Measurements from ENCODE around the gene ZNF500.

Gene ZNF500

GRCh38 chr16:4733747-4734062 is 33.3 kb downstream of the ZNF500 start (continued):
- TF ChIP-seq PBX3 (CRISPR knock-in tag; IDR thresholded peaks at IDR 0.05) (no peak), ZNF26 (tag by site-specific recombination; IDR thresholded peaks at IDR 0.05) (no peak), ZNF341 (tag by site-specific recombination; IDR thresholded peaks at IDR 0.05; ENCODE audit: low read depth) (no peak), ELK4 (IDR thresholded peaks at IDR 0.05; ENCODE audit: borderline replicate concordance, low read depth, low read length) (no peak), EGR2 (tag by site-specific recombination; IDR thresholded peaks at IDR 0.05; ENCODE audit: low read depth) (0 out of 2 replicates have a peak, but pooled peaks have one; percentile 15), ZNF624 (tag by site-specific recombination; IDR thresholded peaks at IDR 0.05) (no peak), ZNF843 (tag by site-specific recombination; IDR thresholded peaks at IDR 0.05) (no peak), ZNF280C (tag by site-specific recombination; IDR thresholded peaks at IDR 0.05) (no peak), ZIC2 (tag by site-specific recombination; IDR thresholded peaks at IDR 0.05) (0 out of 2 replicates have a peak, but pooled peaks have one; percentile 4), ZNF776 (tag by site-specific recombination; IDR thresholded peaks at IDR 0.05; ENCODE audit: borderline replicate concordance) (no peak), ZNF311 (tag by site-specific recombination; IDR thresholded peaks at IDR 0.05; ENCODE audit: borderline replicate concordance) (no peak), ATF2 (tag by site-specific recombination; IDR thresholded peaks at IDR 0.05; ENCODE audit: low read depth) (no peak), ZBTB48 (tag by site-specific recombination; IDR thresholded peaks at IDR 0.05) (peak; percentile 60; the same call in 1 of the 2 replicates), ZNF155 (tag by site-specific recombination; IDR thresholded peaks at IDR 0.05) (no peak), TRIM28 (IDR thresholded peaks at IDR 0.05; ENCODE audit: borderline replicate concordance, low read length) (no peak), GLI4 (tag by site-specific recombination; IDR thresholded peaks at IDR 0.05) (no peak), ZXDB (tag by site-specific recombination; IDR thresholded peaks at IDR 0.05) (no peak), SETDB1 (IDR thresholded peaks at IDR 0.05; ENCODE audit: insufficient read length, low read length) (no peak), ZNF449 (tag by site-specific recombination; IDR thresholded peaks at IDR 0.05) (no peak), ZNF645 (tag by site-specific recombination; IDR thresholded peaks at IDR 0.05) (no peak), ZNF394 (tag by site-specific recombination; IDR thresholded peaks at IDR 0.05; ENCODE audit: borderline replicate concordance) (no peak), ZNF18 (tag by site-specific recombination; IDR thresholded peaks at IDR 0.05) (no peak), ZNF660 (tag by site-specific recombination; IDR thresholded peaks at IDR 0.05) (no peak), ZNF324 (tag by site-specific recombination; IDR thresholded peaks at IDR 0.05) (no peak), KLF7 (tag by site-specific recombination; IDR thresholded peaks at IDR 0.05; ENCODE audit: borderline replicate concordance) (0 out of 2 replicates have a peak, but pooled peaks have one; percentile 9), ZNF558 (tag by site-specific recombination; IDR thresholded peaks at IDR 0.05) (no peak), ZNF677 (tag by site-specific recombination; IDR thresholded peaks at IDR 0.05) (no peak), ZNF629 (tag by site-specific recombination; IDR thresholded peaks at IDR 0.05) (0 out of 2 replicates have a peak, but pooled peaks have one; percentile 6), ZFP37 (tag by site-specific recombination; IDR thresholded peaks at IDR 0.05) (0 out of 2 replicates have a peak, but pooled peaks have one; percentile 40)

Data from HEK293 (cell line).